ENCODE results near the gene FAM20B.

Gene FAM20B

DNA sequence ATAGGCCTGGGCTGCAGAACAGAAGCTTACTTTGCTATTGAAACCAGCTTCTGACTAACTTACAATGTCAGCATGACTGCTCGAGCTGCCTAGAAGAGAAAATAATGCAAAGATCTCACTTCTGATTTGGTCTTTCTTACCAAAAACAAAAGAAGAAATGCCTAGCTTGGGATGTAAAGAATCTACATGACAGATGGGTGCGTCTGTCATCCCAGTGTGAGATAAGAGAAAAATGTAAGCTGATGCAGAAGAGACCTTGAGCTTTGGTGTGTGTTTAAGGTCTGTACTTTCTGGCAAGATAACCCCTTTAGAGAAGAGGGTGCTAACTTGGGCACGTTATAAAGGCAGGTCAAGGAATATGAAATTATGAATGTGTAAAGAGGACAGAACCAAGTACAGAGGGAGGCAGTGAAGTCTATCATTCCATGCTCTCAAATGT, 3.6 kb downstream of the FAM20B start:
- Histone ChIP-seq H3K36me3 (ENCODE audit: insufficient read depth, low read length) (no peaks in the 10 kb centered on the region), H2AFZ (ENCODE audit: low read length) (no peak overlapping the region), H3K4me2 (ENCODE audit: low read depth, low read length, poor library complexity, severe bottlenecking) (peak overlapping the region; percentile 77), H3K4me1 (ENCODE audit: insufficient read depth, low read length, poor library complexity, severe bottlenecking) (peaks cover 67% of the 10 kb centered on the region), H3K4me3 (ENCODE audit: low read length, poor library complexity, severe bottlenecking) (peak overlapping the region; percentile 38), H3F3A (ENCODE audit: low read depth) (0 out of 2 replicates have a peak, but pooled peaks cover 3% of the 10 kb centered on the region), H3K27me3 (ENCODE audit: insufficient read depth, low read length, poor library complexity, severe bottlenecking) (no peaks in the 10 kb centered on the region), H3K9me3 (ENCODE audit: insufficient read depth, low read depth, low read length) (no peaks in the 10 kb centered on the region), H3K79me2 (ENCODE audit: insufficient read depth, low read length) (peaks cover 80% of the 10 kb centered on the region), H4K20me1 (ENCODE audit: insufficient read depth, low read length, poor library complexity, severe bottlenecking) (peaks cover 46% of the 10 kb centered on the region), H3K9me2 (replicated peaks; ENCODE audit: low read depth, low read length) (no peaks in the 10 kb centered on the region), H3K9ac (ENCODE audit: low read depth, low read length, poor library complexity, severe bottlenecking) (peak overlapping the region; percentile 53)
- TF ChIP-seq, protein P1, sequence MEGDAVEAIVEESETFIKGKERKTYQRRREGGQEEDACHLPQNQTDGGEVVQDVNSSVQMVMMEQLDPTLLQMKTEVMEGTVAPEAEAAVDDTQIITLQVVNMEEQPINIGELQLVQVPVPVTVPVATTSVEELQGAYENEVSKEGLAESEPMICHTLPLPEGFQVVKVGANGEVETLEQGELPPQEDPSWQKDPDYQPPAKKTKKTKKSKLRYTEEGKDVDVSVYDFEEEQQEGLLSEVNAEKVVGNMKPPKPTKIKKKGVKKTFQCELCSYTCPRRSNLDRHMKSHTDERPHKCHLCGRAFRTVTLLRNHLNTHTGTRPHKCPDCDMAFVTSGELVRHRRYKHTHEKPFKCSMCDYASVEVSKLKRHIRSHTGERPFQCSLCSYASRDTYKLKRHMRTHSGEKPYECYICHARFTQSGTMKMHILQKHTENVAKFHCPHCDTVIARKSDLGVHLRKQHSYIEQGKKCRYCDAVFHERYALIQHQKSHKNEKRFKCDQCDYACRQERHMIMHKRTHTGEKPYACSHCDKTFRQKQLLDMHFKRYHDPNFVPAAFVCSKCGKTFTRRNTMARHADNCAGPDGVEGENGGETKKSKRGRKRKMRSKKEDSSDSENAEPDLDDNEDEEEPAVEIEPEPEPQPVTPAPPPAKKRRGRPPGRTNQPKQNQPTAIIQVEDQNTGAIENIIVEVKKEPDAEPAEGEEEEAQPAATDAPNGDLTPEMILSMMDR (conservative IDR thresholded peaks at IDR 0.05; ENCODE audit: low read length), result no peak
- no peak for TF ChIP-seq EZH2phosphoT487 (IDR thresholded peaks at IDR 0.05; ENCODE audit: borderline replicate concordance)

- no peaks in the 10 kb centered on the region for H3K9me2 ChIP-seq (replicated peaks; ENCODE audit: low read depth, low read length)
- 0 out of 2 replicates have a peak, but pooled peaks cover 3% of the 10 kb centered on the region for H3F3A ChIP-seq (ENCODE audit: low read depth)
- H3K4me3 ChIP-seq (ENCODE audit: low read length, poor library complexity, severe bottlenecking), result peak overlapping the region; percentile 38
- TF ChIP-seq, protein P1 (conservative IDR thresholded peaks at IDR 0.05; ENCODE audit: low read length), result no peak
- TF ChIP-seq EZH2phosphoT487 (IDR thresholded peaks at IDR 0.05; ENCODE audit: borderline replicate concordance), result no peak
- peaks cover 71% of the 10 kb centered on the region for H3K4me1 ChIP-seq (ENCODE audit: insufficient read depth, low read length, poor library complexity, severe bottlenecking)
- H3K27me3 ChIP-seq (ENCODE audit: insufficient read depth, low read length, poor library complexity, severe bottlenecking), result no peaks in the 10 kb centered on the region
- H3K36me3 ChIP-seq (ENCODE audit: insufficient read depth, low read length), result no peaks in the 10 kb centered on the region
- peak overlapping the region; percentile 53 for H3K9ac ChIP-seq (ENCODE audit: low read depth, low read length, poor library complexity, severe bottlenecking)
- H2AFZ ChIP-seq (ENCODE audit: low read length), result no peak overlapping the region
- no peaks in the 10 kb centered on the region for H3K9me3 ChIP-seq (ENCODE audit: insufficient read depth, low read depth, low read length)
- peak overlapping the region; percentile 77 for H3K4me2 ChIP-seq (ENCODE audit: low read depth, low read length, poor library complexity, severe bottlenecking)
- peaks cover 46% of the 10 kb centered on the region for H4K20me1 ChIP-seq (ENCODE audit: insufficient read depth, low read length, poor library complexity, severe bottlenecking)
- H3K79me2 ChIP-seq (ENCODE audit: insufficient read depth, low read length), result peaks cover 88% of the 10 kb centered on the region
These were observed 4.4 kb downstream of the FAM20B start for GRCh38 chr1:179030130-179030529.

DNA sequence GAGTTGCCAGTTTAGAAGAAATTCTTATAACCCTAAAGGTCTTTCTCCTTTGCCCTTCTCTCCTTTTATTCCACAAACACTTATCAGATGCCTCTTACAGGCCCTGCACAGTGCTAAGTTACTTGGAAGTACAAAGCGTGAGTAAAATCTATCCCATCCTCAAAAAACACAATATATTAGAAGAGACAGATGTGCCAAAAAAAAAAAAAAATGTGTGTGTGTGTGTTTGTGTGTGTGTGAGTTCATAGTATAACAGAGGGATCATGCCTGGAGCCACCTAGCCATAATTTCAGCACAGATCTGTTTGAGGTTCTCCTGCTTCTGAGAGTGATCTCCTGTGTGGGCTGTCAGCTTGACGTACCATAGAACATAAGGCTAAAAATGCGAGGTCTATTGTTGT, 5.0 kb downstream of the FAM20B start:
- Histone ChIP-seq H3K27me3 (ENCODE audit: insufficient read depth, low read length, poor library complexity, severe bottlenecking) (no peaks in the 10 kb centered on the region), H3K9ac (ENCODE audit: low read depth, low read length, poor library complexity, severe bottlenecking) (peak overlapping the region; percentile 53), H2AFZ (ENCODE audit: low read length) (no peak overlapping the region), H3K9me3 (ENCODE audit: insufficient read depth, low read depth, low read length) (no peaks in the 10 kb centered on the region), H3K9me2 (replicated peaks; ENCODE audit: low read depth, low read length) (no peaks in the 10 kb centered on the region), H3K79me2 (ENCODE audit: insufficient read depth, low read length) (peaks cover 93% of the 10 kb centered on the region), H3K4me3 (ENCODE audit: low read length, poor library complexity, severe bottlenecking) (peak overlapping the region; percentile 38), H3K4me1 (ENCODE audit: insufficient read depth, low read length, poor library complexity, severe bottlenecking) (peaks cover 69% of the 10 kb centered on the region), H4K20me1 (ENCODE audit: insufficient read depth, low read length, poor library complexity, severe bottlenecking) (peaks cover 46% of the 10 kb centered on the region), H3K4me2 (ENCODE audit: low read depth, low read length, poor library complexity, severe bottlenecking) (peak overlapping the region; percentile 77), H3F3A (ENCODE audit: low read depth) (0 out of 2 replicates have a peak, but pooled peaks cover 3% of the 10 kb centered on the region), H3K36me3 (ENCODE audit: insufficient read depth, low read length) (no peaks in the 10 kb centered on the region)
- no peak for TF ChIP-seq EZH2phosphoT487 (IDR thresholded peaks at IDR 0.05; ENCODE audit: borderline replicate concordance)
- TF ChIP-seq, protein P1 (conservative IDR thresholded peaks at IDR 0.05; ENCODE audit: low read length), result no peak
